Stimulated activated CD4-positive, alpha-beta T cell treated with anti-CD3 and anti-CD28 coated beads, Interleukin-15, amount 100 ng/mL, for 1 hour (primary cell): ENCODE results near the gene CDC34.

Experiments used
- DNase-seq, 2 donors: peaks; one replicate each; pipeline ENCODE4 v3.0.0-alpha.2; 2020; ENCODE audit warnings: low read depth in 1 of 2, low spot score in 1 of 2

The CDC34 gene

GRCh38 chr19:497491-497868 is 34.1 kb upstream of the CDC34 start:
- no peak for DNase-seq

GRCh38 chr19:497869-498510 is 33.6 kb upstream of the CDC34 start:
- no peak for DNase-seq

- DNase-seq: no peak
These were observed 33.1 kb upstream of the CDC34 start for GRCh38 chr19:498511-498891.

- no peak for DNase-seq
These were observed 32.5 kb upstream of the CDC34 start for GRCh38 chr19:498977-499623.

- DNase-seq: no peak
These were observed 29.9 kb upstream of the CDC34 start for GRCh38 chr19:501646-502045.

GRCh38 chr19:504616-505015 is 26.9 kb upstream of the CDC34 start:
- DNase-seq: no peak

GRCh38 chr19:506404-507285 is 24.9 kb upstream of the CDC34 start:
- DNase-seq: peak; percentile 78 to 86

GRCh38 chr19:507286-508203 is 24.0 kb upstream of the CDC34 start, which contains the start of gene TPGS1:
TPGS1 (plus strand) TSS chr19:507497; CDS start chr19:507507, 10 bp downstream.
- peak; percentile 71 to 74 for DNase-seq

GRCh38 chr19:508204-509150 is 23.1 kb upstream of the CDC34 start:
- DNase-seq: no peak

- DNase-seq: peak; percentile 87 to 88
These were observed 20.9 kb upstream of the CDC34 start for GRCh38 chr19:510606-511100.

GRCh38 chr19:511101-511851 is 20.3 kb upstream of the CDC34 start:
- DNase-seq: peak; percentile 52 to 71

- no peak for DNase-seq
These were observed 18.8 kb upstream of the CDC34 start for GRCh38 chr19:512547-513365.

- no peak for DNase-seq
These were observed 18.0 kb upstream of the CDC34 start for GRCh38 chr19:513368-514165.

- DNase-seq: no peak
These were observed 17.3 kb upstream of the CDC34 start for GRCh38 chr19:514166-514663.

- DNase-seq: no peak
These were observed 13.6 kb upstream of the CDC34 start for GRCh38 chr19:517721-518597.

GRCh38 chr19:518598-519231 is 12.8 kb upstream of the CDC34 start:
- DNase-seq: peak; percentile 47 to 48
